Natural killer cell (primary cell): ENCODE measurements around the gene KCNH1. TPM values are rescaled to one million over a fixed set of nuclear protein-coding genes. Genes with fewer than 3 reads are reported as not detected.

Experiments
- ATAC-seq, 3 donors: fragments of 150-1000 bp in 2 of 3; fragments of 200-7000 bp in 1 of 3; cut with Tn5 transposase; 1 replicate in 1 of 3; 2 replicates in 2 of 3; pipeline ENCODE4 v1.10.0; 2021; ENCODE audit warnings: mild to moderate bottlenecking in 2 of 3, moderate library complexity in 2 of 3
- DNase-seq, 2 donors: peaks; one replicate each; pipeline versions ENCODE4 v3.0.0 to v3.0.0-alpha.2; 2013 to 2021; ENCODE audit warnings: mixed read lengths in 1 of 2
- H3K27ac ChIP-seq: one replicate; pipeline ENCODE4 v1.5.1; 2013; ENCODE audit warnings: mild to moderate bottlenecking, low read length
- H3K27me3 ChIP-seq: one replicate; pipeline ENCODE4 v1.6.1; 2013; ENCODE audit warnings: low read length; ENCODE audit not compliant: control insufficient read depth, insufficient read depth
- H3K36me3 ChIP-seq: one replicate; pipeline ENCODE4 v1.6.1; 2013; ENCODE audit warnings: low read length; ENCODE audit not compliant: control insufficient read depth, insufficient read depth
- H3K4me1 ChIP-seq: one replicate; pipeline ENCODE4 v1.6.1; 2013; ENCODE audit warnings: low read length; ENCODE audit not compliant: control insufficient read depth, insufficient read depth
- H3K4me3 ChIP-seq: one replicate; pipeline ENCODE4 v1.5.1; 2013; ENCODE audit warnings: low read length
- H3K9me3 ChIP-seq: one replicate; pipeline ENCODE4 v1.6.1; 2013; ENCODE audit warnings: low read length; ENCODE audit not compliant: control insufficient read depth, insufficient read depth
- H3K27ac Mint-ChIP-seq, 2 donors: one replicate each; pipeline ENCODE4 v1.8.0; 2022; ENCODE audit warnings: mild to moderate bottlenecking in 2 of 2, mixed read lengths in 2 of 2, moderate library complexity in 1 of 2
- H3K27me3 Mint-ChIP-seq, 2 donors: one replicate each; pipeline ENCODE4 v1.8.0; 2022; ENCODE audit warnings: low read depth in 2 of 2, mixed read lengths in 2 of 2
- H3K36me3 Mint-ChIP-seq: one replicate; pipeline ENCODE4 v1.8.0; 2022; ENCODE audit warnings: mixed read lengths
- H3K4me1 Mint-ChIP-seq, 2 donors: one replicate each; pipeline ENCODE4 v1.8.0; 2022; ENCODE audit warnings: mixed read lengths in 2 of 2
- H3K4me3 Mint-ChIP-seq: one replicate; pipeline ENCODE4 v1.8.0; 2022; ENCODE audit warnings: mild to moderate bottlenecking, moderate library complexity, mixed read lengths
- H3K9me3 Mint-ChIP-seq, 2 donors: one replicate each; pipeline ENCODE4 v1.8.0; 2022; ENCODE audit warnings: mixed read lengths in 2 of 2
- CTCF ChIP-seq: fragments of 200-600 bp; IDR thresholded peaks from one replicate; pipeline ENCODE4 v1.8.0; 2022; ENCODE audit warnings: antibody characterized with exemption
- WGBS: methylation state at CpG from one replicate; pipeline ENCODE4 v1.1.7; 2013; ENCODE audit warnings: missing lambda C conversion rate; ENCODE audit not compliant: insufficient coverage; 5-methylcytosine and 5-hydroxymethylcytosine counted together
- intact Hi-C: fragments of 100-400 bp; cut with micrococcal nuclease; formaldehyde crosslinking; loops from one replicate; pipeline ENCODE4 v1.14.2; 2022
- total RNA-seq, 4 donors: library from RNA; stranded (reverse); fragments of 120-200 nt in 1 of 4; gene quantifications; one replicate each; pipeline versions ENCODE4 v1.2.3 to v1.2.4, GENCODE V29; 2013 to 2022

The KCNH1 gene
- total RNA-seq, 3 donors from 2014 or later (not counting 1 experiment from before 2014, with no cell fraction given), result not detected

- Histone ChIP-seq H3K4me3 (no peak overlapping the region), H3K27ac (no peak overlapping the region), H3K9me3 (no peaks in the 10 kb centered on the region), H3K4me1 (no peaks in the 10 kb centered on the region), H3K27me3 (peaks cover 5% of the 10 kb centered on the region), H3K36me3 (no peaks in the 10 kb centered on the region)
- Mint-ChIP-seq H3K4me3 (no peak overlapping the region), H3K36me3 (no peaks in the 10 kb centered on the region), H3K27ac (no peak overlapping the region), H3K4me1 (no peaks in the 10 kb centered on the region), H3K9me3 (no peaks in the 10 kb centered on the region), H3K27me3 (peaks cover 22 to 48% of the 10 kb centered on the region in 2 donors)
- intact Hi-C loops, result no loop called here
- DNase-seq, result no peak
- TF ChIP-seq CTCF, result no peak
- ATAC-seq, result no peak
- WGBS, result 90% methylated on average over 9 of the region's 9 CpGs
These were observed 15.4 kb downstream of the KCNH1 start for GRCh38 chr1:211118407-211119102.

- Histone ChIP-seq H3K27me3 (peaks cover 5% of the 10 kb centered on the region), H3K27ac (no peak overlapping the region), H3K9me3 (no peaks in the 10 kb centered on the region), H3K4me3 (no peak overlapping the region), H3K4me1 (no peaks in the 10 kb centered on the region), H3K36me3 (no peaks in the 10 kb centered on the region)
- Mint-ChIP-seq H3K36me3 (no peaks in the 10 kb centered on the region), H3K9me3 (no peaks in the 10 kb centered on the region), H3K27me3 (peaks cover 10 to 40% of the 10 kb centered on the region in 2 donors), H3K4me1 (no peaks in the 10 kb centered on the region), H3K27ac (no peak overlapping the region), H3K4me3 (no peak overlapping the region)
- no peak for DNase-seq
- intact Hi-C loops, result no loop called here
- 87% methylated on average over 6 of the region's 6 CpGs for WGBS
- no peak for ATAC-seq
- no peak for TF ChIP-seq CTCF
These were observed 19.5 kb downstream of the KCNH1 start for GRCh38 chr1:211114446-211114845.

GRCh38 chr1:211113566-211113965, 20.4 kb downstream of the KCNH1 start:
- H3K9me3 Mint-ChIP-seq, result no peaks in the 10 kb centered on the region
- DNase-seq, result no peak
- Histone ChIP-seq H3K36me3 (no peaks in the 10 kb centered on the region), H3K4me3 (no peak overlapping the region), H3K4me1 (no peaks in the 10 kb centered on the region), H3K27ac (no peak overlapping the region), H3K27me3 (peaks cover 4% of the 10 kb centered on the region), H3K9me3 (no peaks in the 10 kb centered on the region)
- WGBS, result 63% methylated on average over 1 of the region's 2 CpGs
- peak in 1 of 3 donors; percentile 27 for ATAC-seq
- H3K27me3 Mint-ChIP-seq, result peaks cover 16 to 43% of the 10 kb centered on the region in 2 donors
- intact Hi-C loops, result no loop called here
- H3K4me3 Mint-ChIP-seq, result no peak overlapping the region
- no peaks in the 10 kb centered on the region for H3K4me1 Mint-ChIP-seq
- H3K27ac Mint-ChIP-seq, result no peak overlapping the region
- TF ChIP-seq CTCF, result no peak
- H3K36me3 Mint-ChIP-seq, result no peaks in the 10 kb centered on the region

GRCh38 chr1:211111351-211111750, 22.6 kb downstream of the KCNH1 start:
- WGBS, result 90% methylated on average over 19 of the region's 22 CpGs
- intact Hi-C loops, result no loop called here
- H3K36me3 Mint-ChIP-seq, result no peaks in the 10 kb centered on the region

More at GRCh38 chr1:211111351-211111750, 22.6 kb downstream of the KCNH1 start:
- Mint-ChIP-seq H3K4me1 (no peaks in the 10 kb centered on the region), H3K27me3 (peaks cover 10 to 28% of the 10 kb centered on the region in 2 donors), H3K9me3 (no peaks in the 10 kb centered on the region), H3K27ac (no peak overlapping the region), H3K4me3 (no peak overlapping the region)
- Histone ChIP-seq H3K36me3 (no peaks in the 10 kb centered on the region), H3K9me3 (no peaks in the 10 kb centered on the region), H3K27me3 (no peaks in the 10 kb centered on the region), H3K4me3 (no peak overlapping the region), H3K27ac (no peak overlapping the region), H3K4me1 (no peaks in the 10 kb centered on the region)
- ATAC-seq (no peak), DNase-seq (no peak)
- no peak for TF ChIP-seq CTCF
